SHP77 (cell line): ENCODE results near the gene LDLRAD4.

Experiments used
- DNase-seq, 2 experiments: peaks; one replicate each; lab custom pipeline; 2025; lab: John Stamatoyannopoulos, UW

The LDLRAD4 gene

DNA sequence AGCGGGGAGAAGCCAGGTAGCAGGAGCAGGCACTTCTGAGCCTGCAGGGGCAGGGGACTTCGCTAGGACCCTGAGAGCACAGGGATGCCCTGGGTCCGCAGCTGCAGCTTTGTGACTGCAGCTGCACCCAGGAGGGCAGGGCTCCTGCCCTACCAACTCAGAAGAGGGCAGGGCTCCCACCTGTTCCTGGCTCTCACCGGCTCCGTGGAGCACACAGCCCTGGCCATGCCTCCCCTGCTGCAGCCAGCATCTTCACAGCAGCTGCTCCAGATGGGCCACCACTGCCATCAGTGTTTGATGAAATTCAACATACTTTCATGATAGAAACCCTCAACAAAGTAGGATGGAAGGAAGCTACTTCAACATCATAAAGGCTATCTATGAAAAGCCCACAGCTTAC, 415.1 kb downstream of the LDLRAD4 start:
- DNase-seq: no peak

DNA sequence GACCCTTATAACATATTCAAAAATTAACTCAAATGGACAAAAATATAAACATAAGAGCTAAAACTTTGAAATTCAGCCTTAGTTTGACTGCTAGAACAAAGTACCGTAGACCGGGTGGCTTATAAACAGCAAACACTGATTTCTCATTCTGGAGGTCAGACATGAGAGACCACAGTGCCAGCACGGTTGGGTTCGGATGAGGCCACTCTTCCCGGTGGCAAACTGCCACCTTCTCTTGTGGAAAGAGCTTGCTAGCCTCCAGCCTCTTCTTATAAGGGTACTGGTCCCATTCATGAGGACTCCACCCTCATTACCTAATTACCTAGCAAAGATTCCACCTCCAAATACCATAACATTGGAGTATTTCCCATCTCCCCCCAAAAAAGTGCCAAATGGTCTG, 416.5 kb downstream of the LDLRAD4 start:
- no peak for DNase-seq

DNA sequence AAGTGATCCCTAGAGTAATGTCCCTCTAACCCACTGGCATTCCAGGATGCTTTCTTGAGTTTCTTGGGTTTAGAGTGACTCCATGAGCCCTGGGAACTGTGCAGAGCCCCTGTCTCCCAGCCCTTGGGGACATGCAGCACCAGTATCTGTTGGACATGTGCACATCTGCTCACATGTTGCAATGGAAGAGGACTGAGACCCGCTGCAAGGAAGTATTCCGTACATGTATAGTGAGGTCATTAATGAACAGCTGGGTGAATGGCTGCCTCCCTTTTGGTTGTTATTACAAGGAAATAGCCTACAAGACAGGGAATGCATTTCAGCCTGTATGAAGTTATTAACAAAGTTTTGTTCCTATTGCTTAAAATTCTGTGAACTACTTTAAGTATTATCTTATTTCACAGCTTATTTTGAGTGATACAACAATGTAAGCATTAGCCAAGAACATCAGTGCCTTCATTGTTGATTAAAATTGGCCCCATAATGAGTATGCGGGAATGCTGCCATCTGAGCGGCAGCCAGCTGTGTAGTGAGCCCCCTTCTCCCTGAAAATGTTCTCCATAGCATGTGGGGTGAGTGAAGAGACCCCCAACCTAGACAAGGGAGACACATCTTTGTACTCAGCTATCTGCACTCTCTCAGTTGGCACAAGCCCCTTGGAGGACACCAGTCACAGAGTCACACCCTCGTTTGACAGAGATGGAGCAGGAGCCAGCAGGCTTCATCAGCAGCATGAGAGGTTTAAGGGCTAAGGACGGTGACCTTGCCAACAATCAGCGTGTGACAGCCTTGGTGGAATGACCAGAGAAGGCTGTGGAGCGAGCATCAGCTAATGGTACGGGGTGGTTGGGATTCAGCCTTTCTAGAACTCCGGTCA, 420.4 kb downstream of the LDLRAD4 start:
- no peak for DNase-seq

DNA sequence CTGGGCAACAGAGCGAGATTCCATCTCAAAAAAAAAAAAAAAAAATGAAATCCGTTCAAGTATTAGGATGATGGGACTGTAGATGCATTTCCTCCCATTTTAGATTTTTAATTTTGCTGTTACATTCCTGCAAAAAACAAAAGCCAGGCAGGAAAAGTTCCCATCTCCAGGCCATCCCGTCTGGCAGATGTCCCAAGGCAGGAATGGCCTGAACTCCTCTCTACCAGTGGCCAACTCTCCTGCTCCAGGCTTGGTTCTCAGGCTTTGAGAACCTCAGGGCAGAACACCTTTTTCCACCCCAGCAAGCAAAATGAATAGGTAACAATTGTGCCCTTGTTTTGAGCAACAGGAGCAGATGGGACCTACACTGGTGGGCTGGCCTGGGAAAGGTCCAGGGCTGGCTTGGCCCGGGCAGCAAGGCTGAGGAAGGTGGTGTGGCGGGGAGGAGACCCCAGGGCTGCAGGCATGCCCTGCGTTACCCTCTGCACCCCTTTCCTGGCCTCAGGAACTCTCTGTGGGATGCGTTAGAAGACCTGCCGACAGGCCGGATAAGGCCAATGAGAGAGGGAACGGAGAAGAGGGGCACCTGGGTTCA, 421.8 kb downstream of the LDLRAD4 start:
- DNase-seq: no peak

DNA sequence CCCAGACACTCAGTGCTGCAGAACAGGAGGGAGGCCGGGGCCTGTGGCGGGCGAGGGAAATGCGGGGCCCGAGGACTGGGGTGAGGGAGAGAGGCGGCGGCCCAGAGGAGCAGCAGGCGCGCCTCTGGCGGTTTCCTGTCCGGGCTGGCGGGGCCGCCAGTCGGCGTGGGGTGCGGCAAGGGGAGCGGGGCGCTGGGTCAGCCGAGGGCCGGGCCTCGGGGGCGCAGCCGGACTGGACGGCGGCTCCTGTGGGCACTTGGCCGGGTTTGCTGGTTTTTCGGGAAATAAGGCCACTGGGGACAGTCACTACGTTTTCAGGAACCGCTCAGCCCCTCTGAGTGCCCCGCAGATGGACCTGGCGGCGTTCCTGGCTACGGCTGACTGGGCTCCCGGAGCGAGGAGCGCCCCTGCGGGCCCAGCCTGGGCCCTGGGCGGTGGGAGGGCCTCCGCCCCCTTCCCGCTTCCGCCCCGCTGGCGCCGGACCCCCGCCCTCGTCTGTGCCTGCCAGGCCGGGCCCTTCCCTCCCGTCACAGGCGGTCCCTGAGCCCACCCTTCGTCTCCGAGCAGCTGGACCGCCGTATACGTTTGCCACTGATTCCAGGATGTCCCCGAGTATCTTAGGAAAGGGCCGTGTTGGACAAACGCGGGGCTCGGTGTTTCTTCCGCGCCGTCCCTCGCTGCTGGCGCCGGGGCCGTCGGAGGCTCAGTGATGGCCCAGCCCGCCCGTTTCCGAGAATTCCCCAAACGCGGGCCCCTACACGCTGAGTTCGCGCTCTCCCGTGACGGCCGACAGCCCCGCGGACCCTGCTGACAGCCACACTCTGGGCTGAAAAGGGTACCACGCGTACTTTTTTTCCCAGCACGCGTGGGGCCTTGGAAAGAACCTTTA, 423.2 kb downstream of the LDLRAD4 start:
- DNase-seq: no peak

DNA sequence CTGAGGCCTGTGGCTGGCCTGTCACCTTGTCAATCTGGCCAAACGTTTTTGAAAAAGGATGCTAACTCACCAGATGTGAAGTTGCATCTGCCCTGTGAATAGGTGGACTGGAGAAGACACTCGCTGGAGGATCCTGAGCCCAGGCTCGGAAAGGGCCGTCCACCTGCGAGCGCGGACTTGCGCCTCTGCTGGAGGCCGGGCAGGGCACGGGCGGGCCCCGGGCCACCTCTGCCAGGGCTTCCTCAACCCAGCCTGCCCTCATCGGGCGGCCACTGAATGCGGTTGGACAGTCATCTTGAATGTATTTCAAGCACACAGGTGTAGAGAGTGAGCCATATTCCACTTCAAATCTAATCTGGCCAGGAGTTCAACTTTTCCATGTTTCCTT, 423.9 kb downstream of the LDLRAD4 start:
- no peak for DNase-seq

DNA sequence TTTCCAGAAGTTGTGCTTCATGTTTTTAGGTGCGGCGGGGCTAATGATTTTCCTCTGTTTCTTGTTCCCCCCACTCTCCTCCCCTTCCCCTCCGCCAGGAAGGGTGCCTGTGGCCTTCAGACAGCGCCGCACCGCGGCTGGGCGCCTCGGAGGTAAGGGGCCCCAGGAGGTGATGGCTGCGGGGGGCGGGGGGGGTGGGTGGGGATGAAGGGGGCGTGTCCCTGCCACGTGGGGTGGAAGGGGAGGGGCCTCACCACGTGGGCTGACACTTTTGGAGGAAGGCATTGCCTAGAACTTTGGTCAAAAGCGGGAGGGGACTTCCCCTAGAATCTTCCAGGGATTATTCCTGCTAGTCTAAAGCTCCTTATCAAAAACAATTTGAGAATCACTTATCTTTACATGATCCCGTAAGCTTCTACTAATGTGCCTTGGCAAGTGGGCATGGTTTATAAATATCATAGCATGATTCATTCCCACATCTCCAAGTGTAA, 424.7 kb downstream of the LDLRAD4 start:
- DNase-seq: no peak

DNA sequence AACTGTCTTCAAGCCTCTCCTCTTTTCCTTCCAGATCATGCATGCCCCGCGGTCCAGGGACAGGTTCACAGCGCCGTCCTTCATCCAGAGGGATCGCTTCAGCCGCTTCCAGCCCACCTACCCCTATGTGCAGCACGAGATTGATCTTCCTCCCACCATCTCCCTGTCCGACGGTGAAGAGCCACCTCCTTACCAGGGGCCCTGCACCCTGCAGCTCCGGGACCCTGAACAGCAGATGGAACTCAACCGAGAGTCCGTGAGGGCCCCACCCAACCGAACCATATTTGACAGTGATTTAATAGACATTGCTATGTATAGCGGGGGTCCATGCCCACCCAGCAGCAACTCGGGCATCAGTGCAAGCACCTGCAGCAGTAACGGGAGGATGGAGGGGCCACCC, 426.5 kb downstream of the LDLRAD4 start:
- no peak for DNase-seq

DNA sequence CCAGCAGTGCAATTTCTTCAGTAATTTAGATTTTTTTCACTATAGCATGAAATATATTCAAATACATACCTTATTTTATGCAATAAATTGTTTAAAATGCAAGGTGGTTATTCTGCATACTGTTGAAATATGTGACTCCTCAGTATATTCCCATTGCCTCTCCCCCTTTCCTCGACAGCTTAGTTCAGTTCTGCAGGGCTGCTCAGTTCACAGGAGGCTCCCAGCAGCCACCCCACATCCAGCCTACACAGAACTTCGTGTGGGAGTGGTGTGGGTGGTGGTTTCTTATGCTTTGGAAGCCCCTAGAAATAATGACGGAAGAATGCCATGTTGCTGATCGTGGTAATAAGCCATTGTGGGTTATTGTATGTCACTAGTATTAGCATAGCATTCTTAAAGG, 428.1 kb downstream of the LDLRAD4 start:
- no peak for DNase-seq

DNA sequence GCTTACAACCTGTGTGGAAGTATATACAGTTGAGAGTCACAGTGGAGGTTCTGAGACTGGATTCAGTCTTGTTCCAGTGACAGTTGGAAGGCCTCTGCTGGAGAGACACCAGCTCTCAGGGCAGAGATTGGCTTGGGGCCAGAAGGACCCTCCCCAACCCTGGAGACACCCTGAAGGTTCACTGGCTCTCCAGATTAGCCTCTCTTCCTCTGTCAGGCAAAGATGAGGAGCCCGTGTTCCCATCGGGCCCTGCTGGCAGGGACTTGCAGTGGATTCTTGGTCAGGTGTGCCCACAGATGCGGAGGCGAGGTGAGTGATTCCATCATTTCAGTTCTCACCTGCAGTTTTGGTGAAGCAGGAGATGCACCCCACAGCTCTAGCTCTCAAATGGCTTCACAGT, 429.2 kb downstream of the LDLRAD4 start:
- DNase-seq: no peak

DNA sequence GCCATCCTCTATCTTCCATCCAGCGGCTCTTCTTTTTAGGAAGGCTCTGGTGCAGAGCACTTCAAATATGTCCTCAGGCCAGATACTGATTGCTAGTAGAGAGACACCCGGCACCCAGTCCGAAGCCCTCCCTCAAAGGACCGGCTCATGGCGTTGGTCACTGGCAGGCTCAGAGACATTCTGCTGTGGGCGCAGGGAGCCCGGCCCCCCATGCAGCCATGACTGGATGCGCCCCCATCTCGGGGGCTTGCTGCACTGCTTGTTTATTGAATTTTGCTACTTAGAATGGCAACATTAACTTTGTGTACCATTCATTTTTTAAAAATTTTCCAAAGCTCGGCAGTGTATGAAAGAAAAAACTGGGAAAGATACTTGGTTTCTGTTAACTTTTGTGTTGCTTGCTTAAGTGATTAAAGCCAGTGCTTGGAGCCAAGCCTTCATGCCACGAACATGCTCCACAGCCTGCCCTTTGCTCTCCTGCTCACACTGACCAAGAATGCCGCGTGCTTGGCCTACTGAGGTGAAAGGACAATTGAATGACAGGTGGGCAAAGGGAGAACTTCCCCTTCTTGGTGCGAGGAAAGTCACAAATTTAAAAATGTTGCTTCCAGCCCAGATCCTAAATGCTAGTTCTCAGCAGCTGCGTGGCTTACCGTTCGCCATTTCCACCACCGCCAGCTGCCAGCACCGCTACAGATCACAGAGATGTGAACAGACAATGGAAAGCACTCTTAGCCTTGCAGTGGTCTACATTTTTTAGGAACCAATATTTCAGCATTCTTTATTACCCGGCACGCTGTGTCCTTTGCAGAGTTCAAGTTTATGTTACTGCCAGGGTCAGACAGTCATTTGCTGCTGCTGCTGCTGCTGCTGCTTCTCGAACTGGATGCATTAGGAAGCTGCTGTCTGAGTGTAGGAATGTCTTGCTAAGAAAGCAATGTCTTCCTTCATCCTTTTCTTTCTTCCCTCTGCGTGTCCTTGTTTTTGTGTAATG, 431.1 kb downstream of the LDLRAD4 start:
- DNase-seq: no peak

DNA sequence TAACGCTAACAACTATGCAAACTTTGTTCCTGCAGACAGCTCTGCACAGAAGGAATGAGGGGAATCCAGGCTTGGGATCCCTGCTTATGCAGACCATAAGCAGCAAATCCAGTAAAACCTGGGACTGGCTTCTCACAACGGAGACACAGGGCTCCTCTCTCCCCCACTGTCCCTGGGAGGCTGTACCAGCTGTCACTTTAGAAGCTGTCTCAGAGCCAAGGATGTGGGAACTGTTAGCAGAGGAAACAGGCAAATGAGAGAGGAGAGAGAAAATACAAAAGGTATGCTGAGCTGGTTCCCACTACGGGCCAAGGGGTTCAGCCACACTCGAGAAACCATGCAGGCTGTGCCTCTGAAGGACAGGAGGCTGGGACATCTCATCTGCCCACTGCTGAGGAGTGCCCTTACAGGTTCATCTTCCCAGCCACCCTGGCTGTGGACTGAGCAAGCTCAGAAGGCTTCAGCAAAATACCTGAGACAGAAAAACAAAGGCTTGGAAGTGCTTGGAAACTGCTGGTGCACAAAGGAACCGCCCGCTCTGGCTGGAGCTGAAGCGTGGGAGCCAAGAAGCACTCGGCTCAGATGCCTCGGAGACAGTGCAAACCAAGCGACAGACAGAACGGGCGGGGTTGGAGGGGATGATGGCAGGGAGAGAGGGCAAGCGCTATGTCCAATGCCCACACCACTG, 435.3 kb downstream of the LDLRAD4 start:
- DNase-seq: no peak

DNA sequence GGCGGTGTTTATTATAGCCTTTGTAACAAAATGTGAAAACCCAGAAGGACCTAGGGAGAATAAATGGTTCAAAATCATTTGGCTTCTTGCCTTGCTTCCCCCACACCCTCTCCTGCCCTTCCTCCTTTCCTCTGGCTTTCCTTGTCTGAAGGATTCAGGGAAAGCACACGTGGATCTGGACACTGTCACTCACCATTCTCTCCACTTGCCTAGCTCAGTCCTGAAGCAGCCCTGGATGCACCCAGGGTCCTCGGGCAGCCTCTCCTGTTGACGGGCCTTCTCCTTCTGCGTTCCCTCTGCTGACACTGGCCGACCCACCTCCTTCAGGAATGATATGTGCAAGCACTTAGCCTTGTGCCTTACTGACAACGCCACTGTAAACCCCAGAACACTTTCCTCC, 439.4 kb downstream of the LDLRAD4 start:
- DNase-seq: no peak

DNA sequence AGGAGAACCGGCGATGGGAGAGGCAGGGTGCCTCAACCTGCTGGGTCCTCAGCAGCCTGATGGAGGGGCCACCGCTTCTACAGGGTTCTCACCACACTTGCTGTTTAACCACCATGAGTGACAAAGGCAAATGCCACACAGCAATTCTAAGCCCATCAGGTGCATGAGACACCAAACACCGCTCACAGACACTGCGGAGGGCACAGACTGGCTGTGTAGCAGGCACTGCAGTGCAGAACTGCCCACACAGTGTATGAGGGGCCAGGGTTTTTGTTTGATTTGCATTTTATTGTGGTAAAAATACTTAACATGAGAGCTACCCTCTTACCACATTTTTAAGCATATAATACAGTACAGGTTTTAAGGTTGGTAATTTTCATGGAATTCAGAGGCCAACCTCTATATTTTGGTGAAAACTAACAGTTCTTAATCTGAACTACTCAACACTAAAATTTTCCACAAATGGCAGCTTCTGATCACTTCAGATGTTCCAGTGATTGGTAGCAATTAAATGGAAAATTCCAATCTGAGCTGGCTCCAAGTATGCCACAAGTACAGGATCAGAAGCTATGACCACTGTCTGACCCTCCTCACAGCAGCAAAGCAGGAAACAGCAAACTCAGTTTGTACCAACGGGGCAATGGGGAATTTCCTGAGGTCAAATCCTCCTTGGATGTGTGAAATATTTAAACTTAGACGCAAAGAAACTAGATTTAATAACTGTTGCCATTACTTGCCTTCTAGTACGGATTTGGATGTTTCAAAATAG, 440.1 kb downstream of the LDLRAD4 start:
- DNase-seq: no peak

DNA sequence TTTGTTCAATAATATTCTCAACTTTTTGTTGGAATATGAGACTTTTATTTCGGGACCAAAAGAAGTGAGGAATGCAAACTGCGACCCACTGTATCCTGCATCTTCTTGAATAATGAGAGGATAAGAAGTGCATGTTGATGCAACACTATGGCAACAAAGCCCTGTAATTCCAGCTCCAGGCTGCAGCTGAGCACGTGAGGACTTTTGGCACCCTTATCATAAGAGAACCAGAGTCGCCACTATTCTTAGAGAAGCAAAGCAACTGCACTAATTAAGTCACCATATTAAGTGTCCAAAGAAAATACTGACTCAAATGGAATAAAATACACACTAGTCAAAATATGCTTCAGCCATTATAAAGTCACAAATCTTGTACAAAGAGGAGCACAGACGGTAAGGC, 441.9 kb downstream of the LDLRAD4 start:
- DNase-seq: no peak

DNA sequence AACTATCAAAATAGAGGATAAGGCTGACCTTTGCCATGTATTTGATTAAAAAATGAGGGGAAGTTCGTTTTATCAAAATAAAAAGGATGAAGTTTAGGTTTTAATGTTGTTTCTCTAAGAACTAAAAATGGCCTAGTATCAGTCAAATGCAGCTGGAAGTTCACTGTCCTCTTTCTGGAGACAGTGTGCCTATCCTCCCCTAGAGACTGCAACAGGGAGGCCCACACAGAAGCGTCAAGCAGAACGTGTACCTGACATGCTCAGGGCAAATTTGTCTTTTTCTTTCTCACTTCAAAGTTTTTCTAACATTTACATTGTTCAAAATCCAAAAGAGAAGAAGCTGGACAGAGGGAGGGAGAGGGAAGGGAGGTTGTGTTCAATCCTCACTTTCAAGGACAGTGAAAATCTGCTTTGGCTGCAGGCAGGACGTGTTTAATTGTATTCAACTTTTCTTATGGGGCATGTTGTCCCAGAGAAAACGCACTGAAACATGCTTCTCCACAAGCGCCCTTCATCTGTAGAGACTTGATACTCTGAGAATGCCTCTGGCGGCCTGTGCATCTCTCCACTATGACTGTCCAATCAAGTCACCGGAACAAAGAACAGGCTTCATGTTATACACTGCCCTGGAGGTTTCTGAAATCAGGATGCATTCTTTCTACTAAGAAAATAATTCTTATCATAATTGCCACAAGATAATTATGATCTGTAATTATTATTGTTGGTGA, 442.7 kb downstream of the LDLRAD4 start:
- DNase-seq: no peak

DNA sequence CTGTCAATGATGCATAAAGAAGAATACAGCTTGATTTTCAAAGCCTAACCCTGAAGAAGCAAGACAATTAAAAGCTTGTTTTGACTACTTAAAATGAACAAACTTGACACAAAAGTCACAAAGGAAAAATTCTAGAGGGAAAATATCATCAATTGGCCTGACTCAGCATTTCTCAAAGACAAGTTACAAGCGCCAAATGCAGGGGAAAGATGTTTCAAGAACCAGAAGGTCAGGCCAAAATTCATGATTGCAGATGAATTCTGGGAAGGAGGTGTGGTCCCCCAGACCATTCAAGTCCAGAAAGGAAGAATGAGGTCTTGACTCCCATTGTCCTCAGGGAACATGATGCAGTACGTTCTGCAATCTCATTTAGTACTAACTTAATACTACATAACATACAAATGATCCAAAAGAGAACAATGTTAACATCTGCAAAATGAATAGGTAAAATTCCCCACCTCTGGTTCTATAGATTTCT, 443.3 kb downstream of the LDLRAD4 start:
- DNase-seq: no peak

DNA sequence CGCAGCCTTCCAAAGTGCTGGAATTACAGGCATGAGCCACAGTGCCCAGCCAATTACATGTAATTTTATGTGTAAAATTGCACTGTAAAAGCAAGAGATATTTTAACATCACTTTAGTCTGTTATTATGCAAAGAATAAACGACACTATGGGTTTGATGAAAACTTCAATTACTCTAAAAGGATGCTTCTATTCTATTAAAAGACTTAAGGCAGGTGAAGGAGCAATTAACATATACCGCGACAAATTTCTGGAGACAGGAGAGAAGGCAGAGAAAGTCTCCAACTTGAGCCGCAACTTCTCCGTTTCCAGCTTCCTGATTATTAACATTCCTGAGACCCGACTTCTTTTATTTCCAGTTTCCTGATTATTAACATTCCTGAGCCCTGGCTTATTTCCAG, 454.1 kb downstream of the LDLRAD4 start:
- no peak for DNase-seq

DNA sequence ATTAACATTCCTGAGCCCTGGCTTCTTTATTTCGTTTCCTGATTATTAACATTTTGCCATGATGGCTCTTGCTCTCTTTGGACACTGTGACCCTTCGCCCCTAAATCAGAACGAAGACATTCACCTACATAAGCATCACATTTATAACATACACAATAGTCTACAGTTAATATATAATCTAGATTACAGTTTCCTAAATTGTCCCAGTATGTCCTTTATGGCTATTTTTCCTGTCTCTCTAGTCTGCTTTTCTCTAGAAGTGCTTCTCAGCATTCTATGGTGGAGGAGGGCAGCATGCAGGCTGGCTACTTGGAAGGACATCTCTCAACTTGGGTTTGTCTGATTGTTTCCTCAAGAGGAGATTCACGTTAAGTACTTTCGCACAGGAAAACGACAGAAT, 457.9 kb downstream of the LDLRAD4 start:
- DNase-seq: no peak
